Fibroblast of lung (primary cell): ENCODE data around the gene CPM. TPM values are rescaled to one million over a fixed set of nuclear protein-coding genes. Genes with fewer than 3 reads are reported as not detected.

Experiments
- DNase-seq, 2 donors: peaks; one replicate each; pipeline versions ENCODE4 v3.0.0 to v3.0.0-alpha.2; 2010; ENCODE audit warnings: low read depth in 2 of 2
- H2AFZ ChIP-seq: 2 replicates; pipeline ENCODE4 v1.5.1; 2012; ENCODE audit warnings: low read length, control low read depth, inconsistent platforms
- H3K27ac ChIP-seq: 2 replicates; pipeline ENCODE4 v1.5.1; 2011; ENCODE audit warnings: low read length, control low read depth; ENCODE audit not compliant: insufficient read depth
- H3K27me3 ChIP-seq: 2 replicates; pipeline ENCODE4 v1.5.1; 2011; ENCODE audit warnings: mild to moderate bottlenecking, low read length; ENCODE audit not compliant: control insufficient read depth, insufficient read depth
- H3K36me3 ChIP-seq: 2 replicates; pipeline ENCODE4 v1.5.1; 2011; ENCODE audit warnings: low read length; ENCODE audit not compliant: control insufficient read depth, insufficient read depth
- H3K4me1 ChIP-seq: 2 replicates; pipeline ENCODE4 v1.5.1; 2011; ENCODE audit warnings: low read length; ENCODE audit not compliant: control insufficient read depth, insufficient read depth; ENCODE audit errors: extremely low read depth
- H3K4me2 ChIP-seq: 2 replicates; pipeline ENCODE4 v1.5.1; 2011; ENCODE audit warnings: low read length, control low read depth; ENCODE audit not compliant: insufficient read depth; ENCODE audit errors: extremely low read depth
- H3K4me3 ChIP-seq, 4 experiments: fragments of 200-600 bp in 1 of 4; sonication (generic) in 1 of 4; replicated peaks in 1 of 4; 2 replicates each; pipeline ENCODE4 v1.5.1; 2011 to 2016; ENCODE audit warnings: low read length in 4 of 4, low read depth in 3 of 4, mild to moderate bottlenecking in 3 of 4, control low read depth in 2 of 4, inconsistent platforms in 1 of 4, mixed read lengths in 1 of 4; ENCODE audit not compliant: insufficient read depth in 1 of 4; ENCODE audit errors: control extremely low read depth in 1 of 4
- H3K79me2 ChIP-seq: 2 replicates; pipeline ENCODE4 v1.5.1; 2012; ENCODE audit warnings: mild to moderate bottlenecking, low read length, inconsistent platforms; ENCODE audit not compliant: control insufficient read depth, insufficient read depth
- H3K9ac ChIP-seq: 2 replicates; pipeline ENCODE4 v1.5.1; 2011; ENCODE audit warnings: mild to moderate bottlenecking, low read length, control low read depth; ENCODE audit not compliant: insufficient read depth
- H3K9me3 ChIP-seq: 2 replicates; pipeline ENCODE4 v1.5.1; 2012; ENCODE audit warnings: low read depth, low read length; ENCODE audit not compliant: control insufficient read depth, insufficient read depth
- H4K20me1 ChIP-seq: 2 replicates; pipeline ENCODE4 v1.5.1; 2011; ENCODE audit warnings: low read length; ENCODE audit not compliant: control insufficient read depth, insufficient read depth; ENCODE audit errors: extremely low read depth
- EZH2 ChIP-seq: IDR thresholded peaks from 2 replicates; pipeline ENCODE4 v1.5.1; 2012; ENCODE audit warnings: low read length, control low read depth, mild to moderate bottlenecking; ENCODE audit errors: missing control alignments
- polyA plus RNA-seq, 2 donors: library from polyadenylated mRNA; depleted of rRNA in 1 of 2; stranded (reverse) in 1 of 2; unstranded in 1 of 2; fragments of >200 nt; gene quantifications; 2 replicates each; pipeline ENCODE4 v1.2.1, GENCODE V29; 2011 to 2012; ENCODE audit warnings: missing spikeins in 1 of 2
- total RNA-seq: library from RNA; depleted of rRNA; stranded (reverse); fragments of >200 nt; gene quantifications from 2 replicates; pipeline ENCODE4 v1.2.1, GENCODE V29; 2014
- TF ChIP-seq, protein P1 (sequence below), 2 donors: IDR thresholded peaks in 1 of 2; conservative IDR thresholded peaks in 1 of 2; 1 replicate in 1 of 2; 2 replicates in 1 of 2; pipeline ENCODE4 v1.5.1; 2011 to 2012; ENCODE audit warnings: low read length in 2 of 2, control low read depth in 1 of 2, inconsistent platforms in 1 of 2, low read depth in 1 of 2, mild to moderate bottlenecking in 1 of 2

The CPM gene
- total and polyA plus RNA-seq, 2 donors (not counting 1 experiment from before 2014, with no cell fraction given), result 5.3 to 23.5 TPM

- Histone ChIP-seq H3K36me3 (no peaks in the 10 kb centered on the region), H3K9ac (no peak overlapping the region), H3K27me3 (no peaks in the 10 kb centered on the region), H3K79me2 (no peaks in the 10 kb centered on the region), H3K27ac (no peak overlapping the region), H2AFZ (no peak overlapping the region), H3K4me1 (no peaks in the 10 kb centered on the region), H3K9me3 (no peaks in the 10 kb centered on the region), H3K4me3 (no peak overlapping the region), H3K4me2 (no peak overlapping the region), H4K20me1 (no peaks in the 10 kb centered on the region)
- DNase-seq, result peak; percentile 29 to 41
- TF ChIP-seq, protein P1, sequence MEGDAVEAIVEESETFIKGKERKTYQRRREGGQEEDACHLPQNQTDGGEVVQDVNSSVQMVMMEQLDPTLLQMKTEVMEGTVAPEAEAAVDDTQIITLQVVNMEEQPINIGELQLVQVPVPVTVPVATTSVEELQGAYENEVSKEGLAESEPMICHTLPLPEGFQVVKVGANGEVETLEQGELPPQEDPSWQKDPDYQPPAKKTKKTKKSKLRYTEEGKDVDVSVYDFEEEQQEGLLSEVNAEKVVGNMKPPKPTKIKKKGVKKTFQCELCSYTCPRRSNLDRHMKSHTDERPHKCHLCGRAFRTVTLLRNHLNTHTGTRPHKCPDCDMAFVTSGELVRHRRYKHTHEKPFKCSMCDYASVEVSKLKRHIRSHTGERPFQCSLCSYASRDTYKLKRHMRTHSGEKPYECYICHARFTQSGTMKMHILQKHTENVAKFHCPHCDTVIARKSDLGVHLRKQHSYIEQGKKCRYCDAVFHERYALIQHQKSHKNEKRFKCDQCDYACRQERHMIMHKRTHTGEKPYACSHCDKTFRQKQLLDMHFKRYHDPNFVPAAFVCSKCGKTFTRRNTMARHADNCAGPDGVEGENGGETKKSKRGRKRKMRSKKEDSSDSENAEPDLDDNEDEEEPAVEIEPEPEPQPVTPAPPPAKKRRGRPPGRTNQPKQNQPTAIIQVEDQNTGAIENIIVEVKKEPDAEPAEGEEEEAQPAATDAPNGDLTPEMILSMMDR (conservative IDR thresholded peaks at IDR 0.05 in 1 of 2, IDR thresholded peaks at IDR 0.05 in 1 of 2; ENCODE audit: low read depth in 1 of 2, low read length in 2 of 2), result no peak
- no peak for TF ChIP-seq EZH2
Measured at GRCh38 chr12:68910128-68910527, 22.8 kb downstream of the CPM start.

GRCh38 chr12:68908076-68908475, 24.9 kb downstream of the CPM start:
- no peaks in the 10 kb centered on the region for H4K20me1 ChIP-seq
- no peak for DNase-seq
- TF ChIP-seq EZH2, result no peak
- TF ChIP-seq, protein P1 (conservative IDR thresholded peaks at IDR 0.05 in 1 of 2, IDR thresholded peaks at IDR 0.05 in 1 of 2; ENCODE audit: low read depth in 1 of 2, low read length in 2 of 2), result no peak
- H3K27me3 ChIP-seq, result no peaks in the 10 kb centered on the region
- H3K4me3 ChIP-seq, result no peak overlapping the region
- no peak overlapping the region for H3K27ac ChIP-seq
- H3K4me1 ChIP-seq, result no peaks in the 10 kb centered on the region
- H3K36me3 ChIP-seq, result no peaks in the 10 kb centered on the region
- H3K9me3 ChIP-seq, result no peaks in the 10 kb centered on the region
- no peak overlapping the region for H2AFZ ChIP-seq
- no peak overlapping the region for H3K4me2 ChIP-seq
- no peaks in the 10 kb centered on the region for H3K79me2 ChIP-seq
- H3K9ac ChIP-seq, result no peak overlapping the region

- DNase-seq, result no peak
- H3K4me2 ChIP-seq, result no peak overlapping the region
- no peak overlapping the region for H3K27ac ChIP-seq
- no peak for TF ChIP-seq EZH2
- TF ChIP-seq, protein P1 (conservative IDR thresholded peaks at IDR 0.05 in 1 of 2, IDR thresholded peaks at IDR 0.05 in 1 of 2; ENCODE audit: low read depth in 1 of 2, low read length in 2 of 2), result no peak
- no peaks in the 10 kb centered on the region for H4K20me1 ChIP-seq
- H3K9me3 ChIP-seq, result no peaks in the 10 kb centered on the region
- H3K27me3 ChIP-seq, result no peaks in the 10 kb centered on the region
- H3K79me2 ChIP-seq, result no peaks in the 10 kb centered on the region
- H2AFZ ChIP-seq, result no peak overlapping the region
- no peak overlapping the region for H3K9ac ChIP-seq
- no peak overlapping the region for H3K4me3 ChIP-seq
- no peaks in the 10 kb centered on the region for H3K36me3 ChIP-seq
- no peaks in the 10 kb centered on the region for H3K4me1 ChIP-seq
Measured at GRCh38 chr12:68905733-68906132, 27.2 kb downstream of the CPM start.
